ENCODE measurements around the gene MARCHF10. TPM values are rescaled to one million over a fixed set of nuclear protein-coding genes. Genes with fewer than 3 reads are reported as not detected.

Gene MARCHF10, protein sequence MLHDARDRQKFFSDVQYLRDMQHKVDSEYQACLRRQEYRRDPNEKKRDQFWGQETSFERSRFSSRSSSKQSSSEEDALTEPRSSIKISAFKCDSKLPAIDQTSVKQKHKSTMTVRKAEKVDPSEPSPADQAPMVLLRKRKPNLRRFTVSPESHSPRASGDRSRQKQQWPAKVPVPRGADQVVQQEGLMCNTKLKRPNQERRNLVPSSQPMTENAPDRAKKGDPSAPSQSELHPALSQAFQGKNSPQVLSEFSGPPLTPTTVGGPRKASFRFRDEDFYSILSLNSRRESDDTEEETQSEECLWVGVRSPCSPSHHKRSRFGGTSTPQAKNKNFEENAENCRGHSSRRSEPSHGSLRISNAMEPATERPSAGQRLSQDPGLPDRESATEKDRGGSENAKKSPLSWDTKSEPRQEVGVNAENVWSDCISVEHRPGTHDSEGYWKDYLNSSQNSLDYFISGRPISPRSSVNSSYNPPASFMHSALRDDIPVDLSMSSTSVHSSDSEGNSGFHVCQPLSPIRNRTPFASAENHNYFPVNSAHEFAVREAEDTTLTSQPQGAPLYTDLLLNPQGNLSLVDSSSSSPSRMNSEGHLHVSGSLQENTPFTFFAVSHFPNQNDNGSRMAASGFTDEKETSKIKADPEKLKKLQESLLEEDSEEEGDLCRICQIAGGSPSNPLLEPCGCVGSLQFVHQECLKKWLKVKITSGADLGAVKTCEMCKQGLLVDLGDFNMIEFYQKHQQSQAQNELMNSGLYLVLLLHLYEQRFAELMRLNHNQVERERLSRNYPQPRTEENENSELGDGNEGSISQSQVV
- total RNA-seq (2014; rRNA removed; shearing (Covaris generic)) (1.8 and 7.1 TPM in 2 replicates), polyA plus RNA-seq (2016; fragmentation: Nextera tagmentation; extraction: Ambion mirVana) (1.3 and 2.1 TPM in 2 replicates)

DNA sequence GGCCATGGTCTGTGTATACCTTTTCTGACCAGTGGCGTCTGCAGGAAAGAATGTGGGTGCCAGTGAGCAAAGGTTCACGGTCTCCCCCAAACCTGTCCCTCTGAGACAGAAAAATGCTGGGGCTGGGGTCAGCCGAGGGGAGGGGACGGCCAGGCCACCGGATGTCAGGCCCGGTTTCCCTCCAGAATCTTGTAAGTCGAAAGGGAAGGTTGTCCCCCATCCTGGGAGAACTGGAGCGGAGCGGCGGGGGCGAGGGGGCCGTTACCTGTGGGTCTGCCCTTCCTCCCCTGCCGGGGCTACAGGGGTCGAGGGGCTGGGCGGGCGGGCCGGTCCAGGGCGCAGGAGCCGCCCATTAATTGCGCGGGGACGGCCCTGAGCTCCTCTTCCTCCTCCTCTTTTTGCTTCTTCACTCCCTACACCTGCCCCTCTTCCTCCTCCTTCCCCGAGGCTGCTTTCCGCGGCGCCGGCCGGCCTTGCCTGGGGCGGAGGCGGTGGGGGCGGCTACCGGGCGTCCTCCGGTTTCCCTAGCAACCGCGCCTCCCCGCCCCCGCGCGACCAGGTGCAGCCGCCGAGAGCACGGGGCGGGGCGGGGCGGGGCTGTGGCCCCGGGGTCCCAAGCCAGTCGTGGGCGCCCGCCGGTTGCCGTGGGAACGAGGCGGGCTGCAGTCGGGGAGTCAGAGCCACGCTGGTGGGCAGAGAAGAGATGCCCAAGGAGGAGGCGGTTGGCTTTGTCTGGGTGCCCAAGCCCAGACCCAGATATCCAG is at the start of gene MARCHF10:
MARCHF10 (minus strand) TSS at position 503 of the 764 bp plus-strand sequence. CDS start 6,579 bp downstream, outside the sequence.
- peaks cover 14% of the 10 kb centered on the region for H3K4me1 ChIP-seq (ENCODE audit: insufficient read depth)
- 23 to 25% methylated on average over 32 to 57 of the region's 57 CpGs for WGBS, 2 experiments (ENCODE audit: low coverage in 1 of 2, low lambda C conversion rate in 2 of 2, missing lambda C conversion rate in 2 of 2)
- H3K27me3 ChIP-seq (replicated peaks; ENCODE audit: insufficient read depth), result no peaks in the 10 kb centered on the region
- H3K4me3 ChIP-seq, result peak within 1 kb of the TSS; percentile 41; the same call in 1 of the 2 replicates
- H3F3A ChIP-seq (ENCODE audit: insufficient read depth), result 0 out of 2 replicates have a peak, but pooled peaks cover 7% of the 10 kb centered on the region
- peak within 1 kb of the TSS; percentile 37 for H3K4me2 ChIP-seq (ENCODE audit: unreplicated experiment)
- DNase-seq, result no peak
- H3K9me3 ChIP-seq (ENCODE audit: low read depth), result no peaks in the 10 kb centered on the region
- no peaks in the 10 kb centered on the region for H3K9me2 ChIP-seq (ENCODE audit: insufficient read depth)
- H3K27ac ChIP-seq, result no peak within 1 kb of the TSS
- H2AFZ ChIP-seq, result peak within 1 kb of the TSS; percentile 57
- H3K36me3 ChIP-seq (ENCODE audit: low read depth), result no peaks in the 10 kb centered on the region
- in situ Hi-C loops (cut with MboI), result no loop called here
- H3K9ac ChIP-seq, result no peak within 1 kb of the TSS
- TF ChIP-seq EZH2phosphoT487 (IDR thresholded peaks at IDR 0.05; ENCODE audit: insufficient read depth, low read depth) (no peak), EZH2 (IDR thresholded peaks at IDR 0.05; ENCODE audit: insufficient read depth, poor library complexity, severe bottlenecking) (no peak)
- H3K79me2 ChIP-seq (ENCODE audit: insufficient read depth), result no peaks in the 10 kb centered on the region
- no peaks in the 10 kb centered on the region for H4K20me1 ChIP-seq (ENCODE audit: insufficient read depth)

DNA sequence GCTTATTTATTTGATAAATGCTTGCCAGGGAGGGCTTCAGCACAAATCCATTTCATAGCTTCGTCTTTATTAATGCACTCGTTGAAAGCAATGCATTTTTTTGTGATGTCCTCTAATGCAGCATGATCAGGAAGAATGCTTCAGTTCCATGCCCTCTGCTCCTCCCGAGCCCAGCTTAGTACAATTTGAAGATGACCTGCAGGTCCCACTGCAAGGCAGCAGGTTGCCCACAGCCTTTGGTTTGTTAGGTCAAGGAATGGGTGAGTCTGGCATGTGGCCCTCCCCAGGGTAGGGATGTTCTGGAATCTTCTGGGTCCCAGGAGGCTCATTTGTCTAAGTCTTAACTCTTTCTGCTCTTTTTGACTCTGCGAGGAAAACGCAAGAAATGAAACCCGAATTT is 49.4 kb upstream of the MARCHF10 start:
- WGBS, 2 experiments (ENCODE audit: low coverage in 1 of 2, low lambda C conversion rate in 2 of 2, missing lambda C conversion rate in 2 of 2), result 73 to 80% methylated on average over 6 of the region's 6 CpGs

DNA sequence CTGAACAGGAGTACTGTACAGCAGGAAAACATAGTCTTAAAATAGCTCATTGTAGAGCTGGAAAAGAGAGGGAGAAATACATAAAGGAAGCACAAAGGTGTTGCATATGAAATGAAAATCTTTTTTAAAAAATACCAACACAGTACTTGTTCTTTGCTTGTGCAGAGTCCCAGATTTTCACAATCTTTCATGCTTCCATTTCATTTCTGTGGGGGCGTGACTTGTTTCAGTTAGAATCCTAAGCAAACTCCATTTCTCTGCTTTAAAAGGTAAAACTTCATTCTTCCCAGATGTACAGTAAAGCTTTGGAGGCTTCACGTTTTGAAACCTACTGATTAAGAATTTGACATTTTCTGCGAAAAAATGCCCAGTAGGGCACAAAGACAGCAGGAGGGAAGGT is 48.5 kb upstream of the MARCHF10 start:
- Histone ChIP-seq H3K4me3 (no peak overlapping the region), H3K36me3 (ENCODE audit: low read depth) (no peaks in the 10 kb centered on the region), H2AFZ (no peak overlapping the region), H3K27me3 (replicated peaks; ENCODE audit: insufficient read depth) (no peaks in the 10 kb centered on the region), H3K4me1 (ENCODE audit: insufficient read depth) (peaks cover 12% of the 10 kb centered on the region), H3F3A (ENCODE audit: insufficient read depth) (peaks cover 10% of the 10 kb centered on the region), H3K4me2 (ENCODE audit: unreplicated experiment) (no peak overlapping the region), H3K9me3 (ENCODE audit: low read depth) (no peaks in the 10 kb centered on the region), H3K9me2 (ENCODE audit: insufficient read depth) (no peaks in the 10 kb centered on the region), H3K27ac (no peak overlapping the region), H4K20me1 (ENCODE audit: insufficient read depth) (no peaks in the 10 kb centered on the region), H3K9ac (no peak overlapping the region), H3K79me2 (ENCODE audit: insufficient read depth) (no peaks in the 10 kb centered on the region)
- no peak for TF ChIP-seq EZH2phosphoT487 (IDR thresholded peaks at IDR 0.05; ENCODE audit: insufficient read depth, low read depth)
- TF ChIP-seq EZH2 (IDR thresholded peaks at IDR 0.05; ENCODE audit: insufficient read depth, poor library complexity, severe bottlenecking), result no peak
- in situ Hi-C loops (cut with MboI), result no loop called here
- DNase-seq, result no peak
- 78% methylated on average over 3 of the region's 3 CpGs for WGBS, 2 experiments (ENCODE audit: low coverage in 1 of 2, low lambda C conversion rate in 2 of 2, missing lambda C conversion rate in 2 of 2)

More for the DNA sequence above, 49.4 kb upstream of the MARCHF10 start:
- Histone ChIP-seq H3K27ac (no peak overlapping the region), H3K9me3 (ENCODE audit: low read depth) (no peaks in the 10 kb centered on the region), H3K9me2 (ENCODE audit: insufficient read depth) (no peaks in the 10 kb centered on the region), H3K4me1 (ENCODE audit: insufficient read depth) (peaks cover 12% of the 10 kb centered on the region), H3K36me3 (ENCODE audit: low read depth) (no peaks in the 10 kb centered on the region), H3K79me2 (ENCODE audit: insufficient read depth) (no peaks in the 10 kb centered on the region), H3F3A (ENCODE audit: insufficient read depth) (peaks cover 10% of the 10 kb centered on the region), H4K20me1 (ENCODE audit: insufficient read depth) (no peaks in the 10 kb centered on the region), H3K9ac (no peak overlapping the region), H2AFZ (no peak overlapping the region), H3K27me3 (replicated peaks; ENCODE audit: insufficient read depth) (no peaks in the 10 kb centered on the region), H3K4me3 (no peak overlapping the region), H3K4me2 (ENCODE audit: unreplicated experiment) (no peak overlapping the region)
- in situ Hi-C loops (cut with MboI), result no loop called here
- no peak for TF ChIP-seq EZH2phosphoT487 (IDR thresholded peaks at IDR 0.05; ENCODE audit: insufficient read depth, low read depth)
- no peak for TF ChIP-seq EZH2 (IDR thresholded peaks at IDR 0.05; ENCODE audit: insufficient read depth, poor library complexity, severe bottlenecking)
- DNase-seq, result no peak

DNA sequence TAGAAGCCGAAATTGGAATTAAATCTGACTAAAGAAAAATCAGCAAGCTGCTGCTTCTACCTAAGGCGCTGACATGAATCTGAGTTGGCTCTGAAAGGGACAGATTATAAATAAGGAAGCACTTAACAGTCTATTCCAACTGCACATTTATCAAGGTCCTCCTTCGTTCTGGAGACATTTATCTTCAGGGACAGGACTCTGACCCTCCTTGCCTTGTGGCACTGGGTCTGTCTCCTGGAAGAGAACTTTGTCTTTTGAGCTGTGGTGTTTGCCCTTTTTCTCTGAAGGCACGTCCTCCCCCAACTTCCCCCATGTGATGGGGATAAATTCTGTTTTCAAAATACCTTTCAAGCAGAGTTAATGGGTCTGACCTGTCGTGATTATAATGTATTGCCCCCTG is 47.0 kb upstream of the MARCHF10 start:
- Histone ChIP-seq H3K9me3 (ENCODE audit: low read depth) (no peaks in the 10 kb centered on the region), H2AFZ (no peak overlapping the region), H3K27ac (no peak overlapping the region), H3K9me2 (ENCODE audit: insufficient read depth) (no peaks in the 10 kb centered on the region), H3K36me3 (ENCODE audit: low read depth) (no peaks in the 10 kb centered on the region), H3F3A (ENCODE audit: insufficient read depth) (peaks cover 10% of the 10 kb centered on the region), H3K79me2 (ENCODE audit: insufficient read depth) (no peaks in the 10 kb centered on the region), H3K27me3 (replicated peaks; ENCODE audit: insufficient read depth) (no peaks in the 10 kb centered on the region), H4K20me1 (ENCODE audit: insufficient read depth) (no peaks in the 10 kb centered on the region), H3K4me2 (ENCODE audit: unreplicated experiment) (no peak overlapping the region), H3K4me3 (no peak overlapping the region), H3K9ac (no peak overlapping the region), H3K4me1 (ENCODE audit: insufficient read depth) (peaks cover 12% of the 10 kb centered on the region)
- in situ Hi-C loops (cut with MboI), result no loop called here
- WGBS, 2 experiments (ENCODE audit: low coverage in 1 of 2, low lambda C conversion rate in 2 of 2, missing lambda C conversion rate in 2 of 2), result 73 to 76% methylated on average over 5 of the region's 5 CpGs
- TF ChIP-seq EZH2phosphoT487 (IDR thresholded peaks at IDR 0.05; ENCODE audit: insufficient read depth, low read depth) (no peak), EZH2 (IDR thresholded peaks at IDR 0.05; ENCODE audit: insufficient read depth, poor library complexity, severe bottlenecking) (no peak)
- no peak for DNase-seq
